KG1 (cell line): Measurements from ENCODE around the gene PI4K2A.

ENCODE experiments used
- DNase-seq: peaks from one replicate; lab custom pipeline; 2025; lab: John Stamatoyannopoulos, UW

The PI4K2A gene

GRCh38 chr10:97707134-97707861 lies 66.8 kb downstream of the PI4K2A start:
- DNase-seq = no peak

- DNase-seq = no peak
Measured at GRCh38 chr10:97708167-97708566, 67.7 kb downstream of the PI4K2A start.

- DNase-seq = no peak
Measured at GRCh38 chr10:97708976-97709946, 68.8 kb downstream of the PI4K2A start.

GRCh38 chr10:97711640-97712572 lies 71.4 kb downstream of the PI4K2A start:
- DNase-seq = no peak

- DNase-seq = no peak
Measured at GRCh38 chr10:97713339-97713825, 72.9 kb downstream of the PI4K2A start, which contains the start of gene MARVELD1. Gene MARVELD1 (plus strand): TSS chr10:97713730. CDS start chr10:97713877, 147 bp downstream.

- peak; percentile 18 for DNase-seq
Measured at GRCh38 chr10:97713826-97714400, 73.4 kb downstream of the PI4K2A start.

GRCh38 chr10:97714401-97715258 lies 74.2 kb downstream of the PI4K2A start:
- DNase-seq = no peak

- no peak for DNase-seq
Measured at GRCh38 chr10:97715259-97715874, 74.9 kb downstream of the PI4K2A start.

GRCh38 chr10:97717627-97718026 lies 77.2 kb downstream of the PI4K2A start:
- DNase-seq = no peak

- no peak for DNase-seq
Measured at GRCh38 chr10:97718178-97718577, 77.7 kb downstream of the PI4K2A start.

- DNase-seq = no peak
Measured at GRCh38 chr10:97718659-97719142, 78.2 kb downstream of the PI4K2A start.

- no peak for DNase-seq
Measured at GRCh38 chr10:97719602-97720001, 79.1 kb downstream of the PI4K2A start.

- no peak for DNase-seq
Measured at GRCh38 chr10:97721871-97722780, 81.7 kb downstream of the PI4K2A start.

- DNase-seq = no peak
Measured at GRCh38 chr10:97723001-97723400, 82.5 kb downstream of the PI4K2A start.

- DNase-seq = no peak
Measured at GRCh38 chr10:97724341-97724941, 84.0 kb downstream of the PI4K2A start.
